ENCODE measurements around the gene SLC47A2. TPM values are rescaled to one million over a fixed set of nuclear protein-coding genes. Genes with fewer than 3 reads are reported as not detected.

Gene SLC47A2
- total RNA-seq, 1 donor from 2014 or later = 0.24 TPM

GRCh38 chr17:19642373-19642893 lies 74.0 kb downstream of the SLC47A2 start:
- no peak for DNase-seq (ENCODE audit: extremely low spot score, unreplicated experiment)
- Mint-ChIP-seq H3K4me3 (ENCODE audit: unreplicated experiment) (no peak overlapping the region), H3K36me3 (ENCODE audit: unreplicated experiment) (no peaks in the 10 kb centered on the region), H3K27me3 (ENCODE audit: unreplicated experiment) (peaks cover 28% of the 10 kb centered on the region), H3K9me3 (ENCODE audit: unreplicated experiment) (peaks cover 6% of the 10 kb centered on the region), H3K4me1 (ENCODE audit: unreplicated experiment) (peaks cover 13% of the 10 kb centered on the region), H3K27ac (ENCODE audit: unreplicated experiment) (no peak overlapping the region)
- TF ChIP-seq CTCF (IDR thresholded peaks at IDR 0.05) = no peak

- H3K27ac Mint-ChIP-seq (ENCODE audit: unreplicated experiment) = no peak overlapping the region
- no peak overlapping the region for H3K4me3 Mint-ChIP-seq (ENCODE audit: unreplicated experiment)
- H3K9me3 Mint-ChIP-seq (ENCODE audit: unreplicated experiment) = peaks cover 6% of the 10 kb centered on the region
- no peaks in the 10 kb centered on the region for H3K36me3 Mint-ChIP-seq (ENCODE audit: unreplicated experiment)
- TF ChIP-seq CTCF (IDR thresholded peaks at IDR 0.05) = no peak
- no peak for DNase-seq (ENCODE audit: extremely low spot score, unreplicated experiment)
- peaks cover 7% of the 10 kb centered on the region for H3K4me1 Mint-ChIP-seq (ENCODE audit: unreplicated experiment)
- H3K27me3 Mint-ChIP-seq (ENCODE audit: unreplicated experiment) = peaks cover 33% of the 10 kb centered on the region
These were observed 74.6 kb downstream of the SLC47A2 start for GRCh38 chr17:19641687-19642372.

- Mint-ChIP-seq H3K27me3 (ENCODE audit: unreplicated experiment) (peaks cover 4% of the 10 kb centered on the region), H3K36me3 (ENCODE audit: unreplicated experiment) (no peaks in the 10 kb centered on the region), H3K27ac (ENCODE audit: unreplicated experiment) (no peak overlapping the region), H3K4me1 (ENCODE audit: unreplicated experiment) (peaks cover 8% of the 10 kb centered on the region), H3K9me3 (ENCODE audit: unreplicated experiment) (no peaks in the 10 kb centered on the region), H3K4me3 (ENCODE audit: unreplicated experiment) (no peak overlapping the region)
- no peak for TF ChIP-seq CTCF (IDR thresholded peaks at IDR 0.05)
- DNase-seq (ENCODE audit: extremely low spot score, unreplicated experiment) = no peak
These were observed 84.5 kb downstream of the SLC47A2 start for GRCh38 chr17:19631905-19632304.

GRCh38 chr17:19630661-19631060 lies 85.7 kb downstream of the SLC47A2 start:
- Mint-ChIP-seq H3K4me1 (ENCODE audit: unreplicated experiment) (peaks cover 8% of the 10 kb centered on the region), H3K9me3 (ENCODE audit: unreplicated experiment) (no peaks in the 10 kb centered on the region), H3K27ac (ENCODE audit: unreplicated experiment) (no peak overlapping the region), H3K36me3 (ENCODE audit: unreplicated experiment) (no peaks in the 10 kb centered on the region), H3K27me3 (ENCODE audit: unreplicated experiment) (no peaks in the 10 kb centered on the region), H3K4me3 (ENCODE audit: unreplicated experiment) (no peak overlapping the region)
- no peak for TF ChIP-seq CTCF (IDR thresholded peaks at IDR 0.05)
- DNase-seq (ENCODE audit: extremely low spot score, unreplicated experiment) = no peak

GRCh38 chr17:19630035-19630434 lies 86.3 kb downstream of the SLC47A2 start:
- Mint-ChIP-seq H3K27me3 (ENCODE audit: unreplicated experiment) (no peaks in the 10 kb centered on the region), H3K4me1 (ENCODE audit: unreplicated experiment) (peaks cover 8% of the 10 kb centered on the region), H3K27ac (ENCODE audit: unreplicated experiment) (no peak overlapping the region), H3K4me3 (ENCODE audit: unreplicated experiment) (no peak overlapping the region), H3K9me3 (ENCODE audit: unreplicated experiment) (no peaks in the 10 kb centered on the region), H3K36me3 (ENCODE audit: unreplicated experiment) (no peaks in the 10 kb centered on the region)
- no peak for DNase-seq (ENCODE audit: extremely low spot score, unreplicated experiment)
- TF ChIP-seq CTCF (IDR thresholded peaks at IDR 0.05) = no peak
